ENCODE measurements around the gene DBF4B.

Gene DBF4B

GRCh38 chr17:44775136-44775837 lies 66.8 kb downstream of the DBF4B start:
- Histone ChIP-seq H3K9ac (ENCODE audit: low read length) (no peak overlapping the region), H3K4me1 (ENCODE audit: insufficient read depth, low read length) (peaks cover 26% of the 10 kb centered on the region), H3K9me3 (ENCODE audit: low read length) (no peaks in the 10 kb centered on the region), H3K27me3 (ENCODE audit: control insufficient read depth in 1 of 2, insufficient read depth in 2 of 2, low read length in 2 of 2) (peaks cover 6 to 7% of the 10 kb centered on the region in 2 donors), H3K36me3 (ENCODE audit: insufficient read depth, low read length) (no peaks in the 10 kb centered on the region), H3K27ac (ENCODE audit: low read depth, low read length) (peak overlapping the region; percentile 18), H3K4me3 (ENCODE audit: low read depth in 1 of 2, low read length in 2 of 2) (peak overlapping the region; percentile 72 to 90)

- H3K36me3 ChIP-seq (ENCODE audit: insufficient read depth, low read length) = no peaks in the 10 kb centered on the region
- peak overlapping the region; percentile 54 for H3K9ac ChIP-seq (ENCODE audit: low read length)
- peak overlapping the region; percentile 79 for H3K27ac ChIP-seq (ENCODE audit: low read depth, low read length)
- peaks cover 6 to 7% of the 10 kb centered on the region in 2 donors for H3K27me3 ChIP-seq (ENCODE audit: control insufficient read depth in 1 of 2, insufficient read depth in 2 of 2, low read length in 2 of 2)
- no peaks in the 10 kb centered on the region for H3K9me3 ChIP-seq (ENCODE audit: low read length)
- peaks cover 26% of the 10 kb centered on the region for H3K4me1 ChIP-seq (ENCODE audit: insufficient read depth, low read length)
- peak overlapping the region; percentile 72 to 90 for H3K4me3 ChIP-seq (ENCODE audit: low read depth in 1 of 2, low read length in 2 of 2)
Measured at GRCh38 chr17:44775838-44776621, 67.6 kb downstream of the DBF4B start.

GRCh38 chr17:44776628-44777393 lies 68.3 kb downstream of the DBF4B start:
- H3K27ac ChIP-seq (ENCODE audit: low read depth, low read length) = peak overlapping the region; percentile 79
- peaks cover 30% of the 10 kb centered on the region for H3K4me1 ChIP-seq (ENCODE audit: insufficient read depth, low read length)
- H3K27me3 ChIP-seq (ENCODE audit: control insufficient read depth in 1 of 2, insufficient read depth in 2 of 2, low read length in 2 of 2) = peaks cover 6 to 7% of the 10 kb centered on the region in 2 donors
- no peaks in the 10 kb centered on the region for H3K9me3 ChIP-seq (ENCODE audit: low read length)
- H3K36me3 ChIP-seq (ENCODE audit: insufficient read depth, low read length) = no peaks in the 10 kb centered on the region
- H3K4me3 ChIP-seq (ENCODE audit: low read depth in 1 of 2, low read length in 2 of 2) = peak overlapping the region; percentile 72 to 90
- peak overlapping the region; percentile 54 for H3K9ac ChIP-seq (ENCODE audit: low read length)

DNA sequence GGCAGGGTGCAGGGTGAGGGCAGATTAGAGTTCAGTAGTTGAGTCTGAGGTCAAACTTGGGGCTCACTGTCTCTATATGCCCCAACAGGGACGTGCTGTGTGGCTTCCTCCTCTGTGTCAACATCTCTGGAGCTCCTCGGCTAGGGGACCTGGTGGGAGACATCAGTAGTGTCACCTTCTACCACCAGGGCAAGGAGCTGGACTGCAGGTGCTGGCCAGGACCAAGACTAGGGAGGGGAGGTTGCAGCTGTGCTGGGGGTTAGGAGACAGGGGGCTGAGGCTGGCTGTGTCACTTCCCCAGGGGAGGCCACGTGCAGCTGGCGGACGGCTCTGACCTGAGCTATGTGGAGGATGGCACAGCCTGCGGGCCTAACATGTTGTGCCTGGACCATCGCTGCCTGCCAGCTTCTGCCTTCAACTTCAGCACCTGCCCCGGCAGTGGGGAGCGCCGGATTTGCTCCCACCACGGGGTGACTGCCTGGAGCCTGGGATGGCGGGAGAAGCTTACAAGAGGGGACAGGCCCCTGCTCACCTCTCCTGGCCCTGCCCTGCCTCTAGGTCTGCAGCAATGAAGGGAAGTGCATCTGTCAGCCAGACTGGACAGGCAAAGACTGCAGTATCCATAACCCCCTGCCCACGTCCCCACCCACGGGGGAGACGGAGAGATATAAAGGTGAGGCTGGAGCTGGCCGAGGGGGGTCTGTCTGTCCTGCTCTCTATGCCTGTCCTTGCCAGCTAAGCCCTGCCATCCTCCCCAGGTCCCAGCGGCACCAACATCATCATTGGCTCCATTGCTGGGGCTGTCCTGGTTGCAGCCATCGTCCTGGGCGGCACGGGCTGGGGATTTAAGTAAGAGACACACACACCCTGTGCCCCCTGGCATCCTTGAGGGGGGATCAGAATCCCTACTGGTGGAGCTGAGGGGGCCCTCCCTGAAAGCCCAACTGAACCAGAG lies 69.2 kb downstream of the DBF4B start:
- H3K36me3 ChIP-seq (ENCODE audit: insufficient read depth, low read length) = no peaks in the 10 kb centered on the region
- peaks cover 39% of the 10 kb centered on the region for H3K4me1 ChIP-seq (ENCODE audit: insufficient read depth, low read length)
- H3K9me3 ChIP-seq (ENCODE audit: low read length) = no peaks in the 10 kb centered on the region
- H3K27me3 ChIP-seq (ENCODE audit: control insufficient read depth in 1 of 2, insufficient read depth in 2 of 2, low read length in 2 of 2) = peaks cover 0 to 6% of the 10 kb centered on the region in 2 donors
- no peak overlapping the region for H3K27ac ChIP-seq (ENCODE audit: low read depth, low read length)
- H3K9ac ChIP-seq (ENCODE audit: low read length) = no peak overlapping the region
- no peak overlapping the region for H3K4me3 ChIP-seq (ENCODE audit: low read depth in 1 of 2, low read length in 2 of 2)

- peak overlapping the region in 1 of 2 donors; percentile 55 for H3K4me3 ChIP-seq (ENCODE audit: low read depth in 1 of 2, low read length in 2 of 2)
- peak overlapping the region; percentile 77 for H3K27ac ChIP-seq (ENCODE audit: low read depth, low read length)
- peaks cover 43% of the 10 kb centered on the region for H3K4me1 ChIP-seq (ENCODE audit: insufficient read depth, low read length)
- no peak overlapping the region for H3K9ac ChIP-seq (ENCODE audit: low read length)
- H3K36me3 ChIP-seq (ENCODE audit: insufficient read depth, low read length) = no peaks in the 10 kb centered on the region
- H3K27me3 ChIP-seq (ENCODE audit: control insufficient read depth in 1 of 2, insufficient read depth in 2 of 2, low read length in 2 of 2) = no peaks in the 10 kb centered on the region
- H3K9me3 ChIP-seq (ENCODE audit: low read length) = no peaks in the 10 kb centered on the region
Measured at GRCh38 chr17:44778656-44779210, 70.3 kb downstream of the DBF4B start.

DNA sequence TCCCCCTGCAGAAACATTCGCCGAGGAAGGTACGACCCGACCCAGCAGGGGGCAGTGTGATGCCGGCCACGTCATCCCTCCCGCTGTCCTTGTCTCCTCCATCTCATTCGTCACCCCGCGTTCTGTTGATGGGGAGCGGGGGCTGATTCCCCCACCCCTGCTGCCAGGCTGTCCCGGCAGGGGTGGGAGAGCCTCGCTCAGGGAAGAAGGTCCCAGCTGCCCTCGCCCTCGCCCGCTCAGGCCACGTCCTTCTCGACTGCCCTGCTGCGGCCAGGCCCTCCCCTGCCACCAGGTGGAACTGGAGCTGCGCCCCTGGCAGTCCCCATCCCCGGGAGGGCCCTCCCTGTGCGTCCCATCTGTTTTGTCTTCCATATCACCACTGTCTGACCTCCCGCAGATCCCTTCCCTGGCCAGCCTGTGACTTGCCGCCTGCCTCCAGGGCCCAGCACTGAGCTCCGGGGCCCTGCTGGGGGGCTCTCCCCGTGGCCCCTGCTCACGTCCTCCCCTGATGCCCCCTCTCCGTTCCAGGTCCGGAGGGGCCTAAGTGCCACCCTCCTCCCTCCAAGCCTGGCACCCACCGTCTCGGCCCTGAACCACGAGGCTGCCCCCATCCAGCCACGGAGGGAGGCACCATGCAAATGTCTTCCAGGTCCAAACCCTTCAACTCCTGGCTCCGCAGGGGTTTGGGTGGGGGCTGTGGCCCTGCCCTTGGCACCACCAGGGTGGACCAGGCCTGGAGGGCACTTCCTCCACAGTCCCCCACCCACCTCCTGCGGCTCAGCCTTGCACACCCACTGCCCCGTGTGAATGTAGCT lies 71.0 kb downstream of the DBF4B start:
- H3K9ac ChIP-seq (ENCODE audit: low read length) = no peak overlapping the region
- no peaks in the 10 kb centered on the region for H3K36me3 ChIP-seq (ENCODE audit: insufficient read depth, low read length)
- H3K27ac ChIP-seq (ENCODE audit: low read depth, low read length) = peak overlapping the region; percentile 77
- no peaks in the 10 kb centered on the region for H3K27me3 ChIP-seq (ENCODE audit: control insufficient read depth in 1 of 2, insufficient read depth in 2 of 2, low read length in 2 of 2)
- peak overlapping the region in 1 of 2 donors; percentile 55 for H3K4me3 ChIP-seq (ENCODE audit: low read depth in 1 of 2, low read length in 2 of 2)
- H3K4me1 ChIP-seq (ENCODE audit: insufficient read depth, low read length) = peaks cover 43% of the 10 kb centered on the region
- H3K9me3 ChIP-seq (ENCODE audit: low read length) = no peaks in the 10 kb centered on the region

DNA sequence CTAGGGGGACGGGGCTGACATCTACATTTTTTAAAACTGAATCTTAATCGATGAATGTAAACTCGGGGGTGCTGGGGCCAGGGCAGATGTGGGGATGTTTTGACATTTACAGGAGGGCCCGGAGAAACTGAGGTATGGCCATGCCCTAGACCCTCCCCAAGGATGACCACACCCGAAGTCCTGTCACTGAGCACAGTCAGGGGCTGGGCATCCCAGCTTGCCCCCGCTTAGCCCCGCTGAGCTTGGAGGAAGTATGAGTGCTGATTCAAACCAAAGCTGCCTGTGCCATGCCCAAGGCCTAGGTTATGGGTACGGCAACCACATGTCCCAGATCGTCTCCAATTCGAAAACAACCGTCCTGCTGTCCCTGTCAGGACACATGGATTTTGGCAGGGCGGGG lies 71.7 kb downstream of the DBF4B start:
- H3K9ac ChIP-seq (ENCODE audit: low read length) = no peak overlapping the region
- H3K36me3 ChIP-seq (ENCODE audit: insufficient read depth, low read length) = no peaks in the 10 kb centered on the region
- H3K4me3 ChIP-seq (ENCODE audit: low read depth in 1 of 2, low read length in 2 of 2) = no peak overlapping the region
- H3K27ac ChIP-seq (ENCODE audit: low read depth, low read length) = peak overlapping the region; percentile 77
- peaks cover 43% of the 10 kb centered on the region for H3K4me1 ChIP-seq (ENCODE audit: insufficient read depth, low read length)
- no peaks in the 10 kb centered on the region for H3K27me3 ChIP-seq (ENCODE audit: control insufficient read depth in 1 of 2, insufficient read depth in 2 of 2, low read length in 2 of 2)
- H3K9me3 ChIP-seq (ENCODE audit: low read length) = no peaks in the 10 kb centered on the region

DNA sequence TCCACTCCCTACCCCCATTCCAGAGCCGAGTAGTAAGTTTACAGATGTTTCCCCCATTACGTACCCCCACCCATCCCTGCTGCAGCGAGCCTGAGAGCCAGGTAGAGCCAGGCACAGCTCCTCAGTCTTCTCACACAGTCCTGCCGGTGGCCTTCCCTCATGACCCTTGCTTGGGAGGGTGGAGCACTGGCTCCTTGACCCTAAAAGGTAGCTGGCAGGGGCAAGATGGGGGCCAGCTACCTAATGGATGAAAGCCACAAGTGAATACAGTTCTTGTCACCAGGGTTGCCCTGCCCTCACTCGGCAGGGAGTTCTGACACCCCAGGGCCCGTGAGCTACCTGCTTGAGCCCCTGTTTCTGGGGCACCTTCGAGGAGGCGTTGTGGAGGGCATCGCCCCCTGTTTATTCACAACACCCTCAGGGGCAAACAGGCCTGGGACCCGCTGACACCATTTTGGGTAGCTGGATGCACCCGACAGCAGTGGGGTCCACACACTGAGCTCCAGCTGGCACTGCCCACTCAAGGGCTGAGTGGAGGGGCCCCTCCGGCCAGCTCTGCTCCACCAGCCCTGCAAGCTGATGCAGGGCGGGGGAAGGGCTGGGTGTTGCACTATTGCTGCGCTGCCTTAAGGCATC lies 72.5 kb downstream of the DBF4B start:
- Histone ChIP-seq H3K4me3 (ENCODE audit: low read depth in 1 of 2, low read length in 2 of 2) (no peak overlapping the region), H3K4me1 (ENCODE audit: insufficient read depth, low read length) (peaks cover 44% of the 10 kb centered on the region), H3K27me3 (ENCODE audit: control insufficient read depth in 1 of 2, insufficient read depth in 2 of 2, low read length in 2 of 2) (no peaks in the 10 kb centered on the region), H3K9me3 (ENCODE audit: low read length) (no peaks in the 10 kb centered on the region), H3K9ac (ENCODE audit: low read length) (no peak overlapping the region), H3K36me3 (ENCODE audit: insufficient read depth, low read length) (no peaks in the 10 kb centered on the region), H3K27ac (ENCODE audit: low read depth, low read length) (peak overlapping the region; percentile 77)

DNA sequence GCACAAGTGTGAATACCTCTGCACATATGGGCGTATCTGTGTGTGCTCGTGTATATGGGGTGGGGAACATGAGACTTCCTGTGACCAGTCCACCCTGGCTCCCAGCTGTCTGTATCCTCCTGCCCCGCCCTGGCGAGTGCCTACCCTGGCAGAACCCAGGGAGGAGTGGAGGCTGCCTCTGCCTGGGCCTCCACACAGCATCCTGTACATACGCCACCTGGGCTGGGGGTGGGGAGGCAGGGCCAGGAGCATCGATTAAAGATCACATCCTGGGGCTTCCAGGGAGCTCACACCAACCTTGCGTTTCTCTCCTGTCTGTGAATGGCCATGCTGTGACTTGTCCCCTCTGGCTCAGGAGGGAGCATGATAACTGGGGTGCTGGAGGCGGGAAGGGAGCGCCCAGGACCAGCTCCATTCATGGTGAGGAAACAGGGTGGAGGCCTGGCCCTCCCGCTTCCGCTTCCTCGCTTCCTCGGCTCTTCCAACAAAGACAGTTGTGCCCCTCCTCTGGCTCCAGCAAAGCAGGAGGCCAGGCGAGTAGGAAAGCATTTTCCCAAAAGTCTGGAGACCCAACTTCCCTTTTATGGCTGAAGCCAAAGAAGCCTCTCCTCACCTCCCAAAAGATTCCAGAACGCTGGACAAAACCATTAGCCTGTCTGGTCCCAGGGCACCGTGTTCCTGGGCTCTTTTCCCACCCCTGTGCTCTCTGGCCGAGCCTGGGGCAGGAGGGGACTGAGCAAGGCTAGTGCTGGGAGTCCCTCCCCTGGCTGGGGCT lies 73.3 kb downstream of the DBF4B start:
- Histone ChIP-seq H3K27me3 (ENCODE audit: control insufficient read depth in 1 of 2, insufficient read depth in 2 of 2, low read length in 2 of 2) (no peaks in the 10 kb centered on the region), H3K36me3 (ENCODE audit: insufficient read depth, low read length) (no peaks in the 10 kb centered on the region), H3K27ac (ENCODE audit: low read depth, low read length) (peak overlapping the region; percentile 77), H3K4me1 (ENCODE audit: insufficient read depth, low read length) (peaks cover 44% of the 10 kb centered on the region), H3K9ac (ENCODE audit: low read length) (no peak overlapping the region), H3K9me3 (ENCODE audit: low read length) (no peaks in the 10 kb centered on the region), H3K4me3 (ENCODE audit: low read depth in 1 of 2, low read length in 2 of 2) (no peak overlapping the region)
